ENCODE measurements around the gene HSD17B4. TPM values are rescaled to one million over a fixed set of nuclear protein-coding genes. Genes with fewer than 3 reads are reported as not detected.

HSD17B4 gene
- total RNA-seq: 100 to 1,000 TPM in 1 of 2 experiments, 10 to 100 TPM in 1; 94.3 to 111 TPM

GRCh38 chr5:119452373-119453039 lies at the start of gene HSD17B4:
Gene HSD17B4 (plus strand): TSS chr5:119452497. CDS start chr5:119452576, 79 bp downstream.
- intact Hi-C loops (cut with micrococcal nuclease): no loop called here
- peak within 1 kb of the TSS; percentile 85 for H3K4me3 Mint-ChIP-seq
- H3K9me3 Mint-ChIP-seq: peaks cover 4% of the 10 kb centered on the region
- TF ChIP-seq CTCF (IDR thresholded peaks at IDR 0.05): no peak
- DNase-seq (peak; percentile 91), ATAC-seq (peak; percentile 96)
- H3K27me3 Mint-ChIP-seq: no peaks in the 10 kb centered on the region
- peaks cover 7% of the 10 kb centered on the region for H3K36me3 Mint-ChIP-seq (ENCODE audit: low read depth)
- H3K4me1 Mint-ChIP-seq (ENCODE audit: low read depth): peaks cover 21% of the 10 kb centered on the region
- POLR2A ChIA-PET: interaction anchor here (0.6 kb wide), 1 partner anchor 463 kb away, joined by 3 read pairs; no protein-coding TSS in a partner anchor
- H3K27ac Mint-ChIP-seq: peak within 1 kb of the TSS; percentile 83
- CTCF ChIA-PET: interaction anchor here (1.1 to 3.0 kb wide), 8 partner anchors 10 to 465 kb away, joined by 3 to 14 read pairs (median 6); partner anchors contain the start of gene DTWD2

GRCh38 chr5:119402555-119402954 lies 49.7 kb upstream of the HSD17B4 start:
- DNase-seq: no peak
- TF ChIP-seq CTCF (IDR thresholded peaks at IDR 0.05): no peak
- Mint-ChIP-seq H3K36me3 (ENCODE audit: low read depth) (peaks cover 14% of the 10 kb centered on the region), H3K9me3 (no peaks in the 10 kb centered on the region), H3K4me1 (ENCODE audit: low read depth) (peaks cover 44% of the 10 kb centered on the region), H3K4me3 (no peak overlapping the region), H3K27ac (no peak overlapping the region), H3K27me3 (no peaks in the 10 kb centered on the region)
- CTCF ChIA-PET: interaction anchor here (1.4 to 8.7 kb wide), 4 partner anchors 8 to 414 kb away, joined by 4 to 93 read pairs (median 8); partner anchors contain the start of gene DTWD2
- intact Hi-C loops (cut with micrococcal nuclease): no loop called here
- POLR2A ChIA-PET: interaction anchor here (0.7 to 1.6 kb wide), 4 partner anchors 22 to 87 kb away, joined by 3 to 6 read pairs (median 4); no protein-coding TSS in a partner anchor
- ATAC-seq: no peak

GRCh38 chr5:119404033-119404432 lies 48.3 kb upstream of the HSD17B4 start:
- no peak for DNase-seq
- POLR2A ChIA-PET: no interaction called here
- H3K9me3 Mint-ChIP-seq: no peaks in the 10 kb centered on the region
- no peak overlapping the region for H3K4me3 Mint-ChIP-seq
- no peaks in the 10 kb centered on the region for H3K27me3 Mint-ChIP-seq
- intact Hi-C loops (cut with micrococcal nuclease): no loop called here
- H3K4me1 Mint-ChIP-seq (ENCODE audit: low read depth): peaks cover 33% of the 10 kb centered on the region
- TF ChIP-seq CTCF (IDR thresholded peaks at IDR 0.05): no peak
- CTCF ChIA-PET: interaction anchor here (1.3 to 8.7 kb wide), 2 partner anchors 6 to 416 kb away, joined by 4 to 93 read pairs; partner anchors contain the start of gene DTWD2
- ATAC-seq: no peak
- H3K36me3 Mint-ChIP-seq (ENCODE audit: low read depth): peaks cover 7% of the 10 kb centered on the region
- no peak overlapping the region for H3K27ac Mint-ChIP-seq

GRCh38 chr5:119405419-119405818 lies 46.9 kb upstream of the HSD17B4 start:
- Mint-ChIP-seq H3K4me3 (no peak overlapping the region), H3K4me1 (ENCODE audit: low read depth) (peaks cover 33% of the 10 kb centered on the region)
- POLR2A ChIA-PET: interaction anchor here (0.7 to 1.3 kb wide), 3 partner anchors 27 to 49 kb away, joined by 3 read pairs; no protein-coding TSS in a partner anchor

More at GRCh38 chr5:119405419-119405818, 46.9 kb upstream of the HSD17B4 start:
- Mint-ChIP-seq H3K9me3 (no peaks in the 10 kb centered on the region), H3K36me3 (ENCODE audit: low read depth) (peaks cover 2% of the 10 kb centered on the region), H3K27me3 (no peaks in the 10 kb centered on the region), H3K27ac (no peak overlapping the region)
- ATAC-seq (no peak), DNase-seq (no peak)
- intact Hi-C loops (cut with micrococcal nuclease): no loop called here
- TF ChIP-seq CTCF (IDR thresholded peaks at IDR 0.05): no peak
- CTCF ChIA-PET: interaction anchor here (0.9 kb wide), 1 partner anchor 417 kb away, joined by 3 read pairs; the partner anchor contains the start of gene DTWD2

All from activated CD8-positive, alpha-beta T cell treated with anti-CD3 and anti-CD28 coated beads for 36 hours (primary cell).